H1 (cell line): ENCODE measurements around the gene SLC2A1. TPM values are rescaled to one million over a fixed set of nuclear protein-coding genes. Genes with fewer than 3 reads are reported as not detected.
A peak's percentile ranks its signal among the peaks of the same experiment; 100 is the strongest.

Experiments used
- ASH2L ChIP-seq: fragments of 200-600, 300-600 bp; sonication (generic); IDR thresholded peaks from one replicate; pipeline ENCODE4 v1.7.1; 2017; ENCODE audit warnings: low read length
- BACH1 ChIP-seq: IDR thresholded peaks from 2 replicates; pipeline ENCODE4 v1.6.1; 2012; ENCODE audit warnings: low read length, improper control_type of control experiment
- CEBPB ChIP-seq: IDR thresholded peaks from 2 replicates; pipeline ENCODE4 v1.6.1; 2012; ENCODE audit warnings: low read depth, low read length
- CHD1 ChIP-seq: IDR thresholded peaks from 2 replicates; pipeline ENCODE4 v1.6.1; 2012; ENCODE audit warnings: low read depth, low read length, improper control_type of control experiment
- CREB1 ChIP-seq: IDR thresholded peaks from 2 replicates; pipeline ENCODE4 v1.6.1; 2012; ENCODE audit warnings: inconsistent platforms
- E2F6 ChIP-seq: IDR thresholded peaks from 2 replicates; pipeline ENCODE4 v1.6.1; 2012; ENCODE audit warnings: inconsistent platforms
- HDAC2 ChIP-seq, 2 experiments: fragments of 300-600 bp in 1 of 2; sonication (generic) in 1 of 2; IDR thresholded peaks; 2 replicates each; pipeline ENCODE4 v1.6.1; 2011 to 2012; ENCODE audit warnings: low read depth in 2 of 2, low read length in 2 of 2, mild to moderate bottlenecking in 2 of 2, moderate library complexity in 2 of 2, borderline replicate concordance in 1 of 2, inconsistent platforms in 1 of 2
- JUND ChIP-seq: IDR thresholded peaks from 2 replicates; pipeline ENCODE4 v1.6.1; 2011; ENCODE audit warnings: mild to moderate bottlenecking, improper control_type of control experiment, low read length
- KDM1A ChIP-seq: fragments of 200-600, 300-600 bp; sonication (generic); IDR thresholded peaks from 2 replicates; pipeline ENCODE4 v1.7.1; 2016; ENCODE audit warnings: mild to moderate bottlenecking, low read length, borderline replicate concordance
- MAFK ChIP-seq: IDR thresholded peaks from 2 replicates; pipeline ENCODE4 v1.6.1; 2012; ENCODE audit warnings: low read depth, mild to moderate bottlenecking, improper control_type of control experiment, low read length
- MAX ChIP-seq: IDR thresholded peaks from 2 replicates; pipeline ENCODE4 v1.6.1; 2012; ENCODE audit warnings: inconsistent platforms
- NRF1 ChIP-seq: IDR thresholded peaks from 2 replicates; pipeline ENCODE4 v1.6.1; 2011; ENCODE audit warnings: mild to moderate bottlenecking, low read depth, low read length, improper control_type of control experiment
- POLR2A ChIP-seq, 2 experiments: IDR thresholded peaks; 1 replicate in 1 of 2; 2 replicates in 1 of 2; pipeline ENCODE4 v1.6.1; 2011; ENCODE audit warnings: low read depth in 2 of 2, low read length in 2 of 2, mild to moderate bottlenecking in 2 of 2; ENCODE audit errors: control extremely low read depth in 1 of 2
- RAD21 ChIP-seq, 2 experiments: IDR thresholded peaks in 1 of 2; conservative IDR thresholded peaks in 1 of 2; 2 replicates each; pipeline ENCODE4 v1.6.1; 2011; ENCODE audit warnings: low read depth in 2 of 2, low read length in 2 of 2, improper control_type of control experiment in 1 of 2, inconsistent platforms in 1 of 2, mild to moderate bottlenecking in 1 of 2, moderate library complexity in 1 of 2
- RBBP5 ChIP-seq: IDR thresholded peaks from 2 replicates; pipeline ENCODE4 v1.7.1; 2012; ENCODE audit warnings: low read depth, mild to moderate bottlenecking, inconsistent platforms, low read length, moderate library complexity, borderline replicate concordance
- SP2 ChIP-seq: IDR thresholded peaks from 2 replicates; pipeline ENCODE4 v1.6.1; 2012; ENCODE audit warnings: mild to moderate bottlenecking, low read length, inconsistent platforms
- SP4 ChIP-seq: IDR thresholded peaks from 2 replicates; pipeline ENCODE4 v1.6.1; 2012; ENCODE audit warnings: low read length, inconsistent platforms
- TAF1 ChIP-seq: IDR thresholded peaks from 2 replicates; pipeline ENCODE4 v1.6.1; 2011; ENCODE audit warnings: mild to moderate bottlenecking, low read depth, low read length
- TAF7 ChIP-seq: optimal IDR thresholded peaks from 2 replicates; pipeline ENCODE3; 2011; ENCODE audit warnings: low read depth, mild to moderate bottlenecking, inconsistent platforms, low read length, moderate library complexity, borderline replicate concordance
- YY1 ChIP-seq: IDR thresholded peaks from 2 replicates; pipeline ENCODE4 v1.6.1; 2011; ENCODE audit warnings: low read depth, mild to moderate bottlenecking, low read length
- polyA plus RNA-seq, 7 experiments: library from polyadenylated mRNA; depleted of rRNA in 3 of 7; stranded (reverse) in 5 of 7; unstranded in 2 of 7; fragments of >200 nt in 5 of 7; fragments of 200-250 nt in 2 of 7; gene quantifications; 1 replicate in 5 of 7; 2 replicates in 1 of 7; 4 replicates in 1 of 7; pipeline versions ENCODE4 v1.2.1 to v1.2.3, GENCODE V29; 2011 to 2013; ENCODE audit warnings: missing spikeins in 2 of 7, mixed read lengths in 2 of 7
- total RNA-seq: library from RNA; stranded (reverse); fragmentation: NEBNext Ultra II Directional; extraction: Animal tissue kit (Norgen Biotek cat#: 25700); gene quantifications from 2 replicates; pipeline ENCODE4 v1.2.1, GENCODE V29; 2021
- TF ChIP-seq, protein P1 (sequence below), 3 experiments: IDR thresholded peaks; 1 replicate in 2 of 3; 2 replicates in 1 of 3; pipeline versions ENCODE4 v1.5.1 to v1.6.1; 2011; ENCODE audit warnings: low read length in 3 of 3, mild to moderate bottlenecking in 3 of 3, inconsistent platforms in 2 of 3, low read depth in 1 of 3, moderate library complexity in 1 of 3; ENCODE audit not compliant: insufficient read depth in 1 of 3; ENCODE audit errors: control extremely low read depth in 1 of 3

The SLC2A1 gene
- total and polyA plus RNA-seq, 2 of the 8 experiments (the other 6 are each of a cell fraction or from before 2014, with no cell fraction given), result 230 to 308 TPM

DNA sequence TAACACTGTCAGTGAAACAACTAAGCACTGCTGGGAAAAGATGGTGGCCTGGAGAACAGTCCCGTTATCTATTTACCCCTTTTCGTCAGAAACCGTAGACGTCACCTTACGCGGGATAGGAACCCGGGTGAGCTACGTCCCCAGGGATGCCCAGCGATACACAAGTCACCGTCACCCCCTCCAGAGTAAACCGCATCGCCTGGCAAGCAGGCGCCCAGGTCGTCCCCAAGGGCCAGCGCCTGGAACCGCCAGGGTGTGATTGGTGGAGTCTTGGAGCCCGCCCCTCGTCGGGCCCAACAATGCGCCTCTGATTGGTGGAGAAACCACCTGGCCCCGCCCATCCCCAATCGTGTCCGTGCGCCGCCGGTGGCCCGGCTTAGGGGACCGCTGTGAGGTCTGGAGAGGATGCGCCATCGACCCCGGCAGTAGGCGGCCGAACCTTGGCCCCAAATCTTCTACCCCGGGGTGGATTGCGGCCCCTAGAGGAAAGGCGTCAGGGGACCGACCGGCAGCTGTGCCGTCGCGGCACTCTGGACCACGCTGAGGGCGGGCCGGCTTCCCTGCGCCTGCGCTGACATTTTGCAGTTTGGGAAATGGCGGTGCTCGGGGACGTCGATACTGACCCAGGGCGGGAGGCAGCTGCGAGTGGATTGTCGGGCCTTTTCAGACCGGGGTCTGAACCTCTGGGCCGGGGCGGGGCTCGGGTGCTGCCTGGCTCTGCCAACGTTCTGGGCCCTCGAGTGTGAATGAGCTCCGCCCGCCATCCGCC is 34.4 kb downstream of the SLC2A1 start (continued):
- TF ChIP-seq, protein P1, sequence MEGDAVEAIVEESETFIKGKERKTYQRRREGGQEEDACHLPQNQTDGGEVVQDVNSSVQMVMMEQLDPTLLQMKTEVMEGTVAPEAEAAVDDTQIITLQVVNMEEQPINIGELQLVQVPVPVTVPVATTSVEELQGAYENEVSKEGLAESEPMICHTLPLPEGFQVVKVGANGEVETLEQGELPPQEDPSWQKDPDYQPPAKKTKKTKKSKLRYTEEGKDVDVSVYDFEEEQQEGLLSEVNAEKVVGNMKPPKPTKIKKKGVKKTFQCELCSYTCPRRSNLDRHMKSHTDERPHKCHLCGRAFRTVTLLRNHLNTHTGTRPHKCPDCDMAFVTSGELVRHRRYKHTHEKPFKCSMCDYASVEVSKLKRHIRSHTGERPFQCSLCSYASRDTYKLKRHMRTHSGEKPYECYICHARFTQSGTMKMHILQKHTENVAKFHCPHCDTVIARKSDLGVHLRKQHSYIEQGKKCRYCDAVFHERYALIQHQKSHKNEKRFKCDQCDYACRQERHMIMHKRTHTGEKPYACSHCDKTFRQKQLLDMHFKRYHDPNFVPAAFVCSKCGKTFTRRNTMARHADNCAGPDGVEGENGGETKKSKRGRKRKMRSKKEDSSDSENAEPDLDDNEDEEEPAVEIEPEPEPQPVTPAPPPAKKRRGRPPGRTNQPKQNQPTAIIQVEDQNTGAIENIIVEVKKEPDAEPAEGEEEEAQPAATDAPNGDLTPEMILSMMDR (IDR thresholded peaks at IDR 0.05; ENCODE audit: control extremely low read depth in 1 of 3, insufficient read depth in 1 of 3, low read depth in 1 of 3, low read length in 3 of 3), result peak in 2 of 3 experiments; percentile 2 to 33; a peak in 2 of 4 replicates
- TF ChIP-seq ASH2L, result peak; percentile 59
- TF ChIP-seq MAX, result peak; percentile 57; the same call in 1 of the 2 replicates
- TF ChIP-seq TAF1, result peak; percentile 71
- no peak; the same call in 1 of the 2 replicates for TF ChIP-seq SP4
- TF ChIP-seq NRF1, result peak; percentile 54
- TF ChIP-seq BACH1, result no peak
- TF ChIP-seq YY1, result peak; percentile 89
- TF ChIP-seq HDAC2 (IDR thresholded peaks at IDR 0.05; ENCODE audit: borderline replicate concordance in 1 of 2, low read depth in 2 of 2, low read length in 2 of 2), result no peak
- peak; percentile 50 for TF ChIP-seq CREB1
- TF ChIP-seq E2F6, result peak; percentile 55; the same call in 1 of the 2 replicates
- no peak; the same call in 1 of the 2 replicates for TF ChIP-seq CHD1
- TF ChIP-seq SP2, result peak; percentile 16; the same call in 1 of the 2 replicates
- peak in 1 of 2 experiments; percentile 7; a peak in 1 of 4 replicates for TF ChIP-seq RAD21 (IDR thresholded peaks at IDR 0.05 in 1 of 2, conservative IDR thresholded peaks at IDR 0.05 in 1 of 2; ENCODE audit: low read depth in 2 of 2, low read length in 2 of 2)
- TF ChIP-seq JUND, result no peak
- TF ChIP-seq POLR2A (IDR thresholded peaks at IDR 0.05; ENCODE audit: control extremely low read depth in 1 of 2, low read depth in 2 of 2, low read length in 2 of 2), result peak; percentile 73 to 93
- TF ChIP-seq MAFK, result no peak
- peak; percentile 61; the same call in 1 of the 2 replicates for TF ChIP-seq KDM1A
- TF ChIP-seq CEBPB, result peak; percentile 19; the same call in 1 of the 2 replicates
- peak; percentile 80; the same call in 1 of the 2 replicates for TF ChIP-seq RBBP5
- TF ChIP-seq TAF7, result peak; percentile 73
